ENCODE results near the gene SNCG. TPM values are rescaled to one million over a fixed set of nuclear protein-coding genes. Genes with fewer than 3 reads are reported as not detected.
A peak's percentile ranks its signal among the peaks of the same experiment; 100 is the strongest.
"Not testable (repeated sequence)": the region's sequence is repeated elsewhere in the genome, so short reads cannot be mapped to it uniquely, and the experiment has no call there.

The SNCG gene
- total and polyA plus RNA-seq, 3 donors from 2014 or later: 8.3 to 30.3 (median 8.9) TPM

GRCh38 chr10:86944907-86945306 lies 13.5 kb upstream of the SNCG start:
- Histone ChIP-seq H3K4me1 (peaks cover 22% of the 10 kb centered on the region), H3K4me3 (no peak overlapping the region), H3K27ac (no peak overlapping the region), H3K27me3 (no peaks in the 10 kb centered on the region), H3K36me3 (ENCODE audit: low read depth, missing control alignments) (no peaks in the 10 kb centered on the region), H3K9me3 (no peaks in the 10 kb centered on the region)
- TF ChIP-seq, protein P1, sequence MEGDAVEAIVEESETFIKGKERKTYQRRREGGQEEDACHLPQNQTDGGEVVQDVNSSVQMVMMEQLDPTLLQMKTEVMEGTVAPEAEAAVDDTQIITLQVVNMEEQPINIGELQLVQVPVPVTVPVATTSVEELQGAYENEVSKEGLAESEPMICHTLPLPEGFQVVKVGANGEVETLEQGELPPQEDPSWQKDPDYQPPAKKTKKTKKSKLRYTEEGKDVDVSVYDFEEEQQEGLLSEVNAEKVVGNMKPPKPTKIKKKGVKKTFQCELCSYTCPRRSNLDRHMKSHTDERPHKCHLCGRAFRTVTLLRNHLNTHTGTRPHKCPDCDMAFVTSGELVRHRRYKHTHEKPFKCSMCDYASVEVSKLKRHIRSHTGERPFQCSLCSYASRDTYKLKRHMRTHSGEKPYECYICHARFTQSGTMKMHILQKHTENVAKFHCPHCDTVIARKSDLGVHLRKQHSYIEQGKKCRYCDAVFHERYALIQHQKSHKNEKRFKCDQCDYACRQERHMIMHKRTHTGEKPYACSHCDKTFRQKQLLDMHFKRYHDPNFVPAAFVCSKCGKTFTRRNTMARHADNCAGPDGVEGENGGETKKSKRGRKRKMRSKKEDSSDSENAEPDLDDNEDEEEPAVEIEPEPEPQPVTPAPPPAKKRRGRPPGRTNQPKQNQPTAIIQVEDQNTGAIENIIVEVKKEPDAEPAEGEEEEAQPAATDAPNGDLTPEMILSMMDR (IDR thresholded peaks at IDR 0.05): no peak
- TF ChIP-seq POLR2A (IDR thresholded peaks at IDR 0.05): no peak
- 83 to 94% methylated on average over 1 to 3 of the region's 3 CpGs for WGBS, 2 donors
- intact Hi-C loops (cut with DNase I; ENCODE audit: low total_unique reads): no loop called here
- no peak for DNase-seq

GRCh38 chr10:86945361-86946212 lies 12.8 kb upstream of the SNCG start:
- no peak overlapping the region for H3K27ac ChIP-seq
- H3K4me3 ChIP-seq: no peak overlapping the region
- no peaks in the 10 kb centered on the region for H3K9me3 ChIP-seq
- H3K36me3 ChIP-seq (ENCODE audit: low read depth, missing control alignments): no peaks in the 10 kb centered on the region
- peaks cover 22% of the 10 kb centered on the region for H3K4me1 ChIP-seq
- TF ChIP-seq, protein P1 (IDR thresholded peaks at IDR 0.05): no peak
- TF ChIP-seq POLR2A (IDR thresholded peaks at IDR 0.05): no peak
- 51 to 55% methylated on average over 15 to 18 of the region's 18 CpGs for WGBS, 2 donors
- intact Hi-C loops (cut with DNase I; ENCODE audit: low total_unique reads): no loop called here
- DNase-seq: peak; percentile 71
- no peaks in the 10 kb centered on the region for H3K27me3 ChIP-seq

- no peak overlapping the region for H3K4me3 ChIP-seq
- H3K27ac ChIP-seq: no peak overlapping the region
- TF ChIP-seq, protein P1 (IDR thresholded peaks at IDR 0.05): no peak
- no peak for TF ChIP-seq POLR2A (IDR thresholded peaks at IDR 0.05)
- H3K4me1 ChIP-seq: peaks cover 22% of the 10 kb centered on the region
- no peaks in the 10 kb centered on the region for H3K9me3 ChIP-seq
- intact Hi-C loops (cut with DNase I; ENCODE audit: low total_unique reads): no loop called here
- no peaks in the 10 kb centered on the region for H3K36me3 ChIP-seq (ENCODE audit: low read depth, missing control alignments)
- no peak for DNase-seq
- WGBS, 2 donors: 74 to 85% methylated on average over 8 to 12 of the region's 13 CpGs
- no peaks in the 10 kb centered on the region for H3K27me3 ChIP-seq
Observed at GRCh38 chr10:86946213-86947155, 11.9 kb upstream of the SNCG start.

DNA sequence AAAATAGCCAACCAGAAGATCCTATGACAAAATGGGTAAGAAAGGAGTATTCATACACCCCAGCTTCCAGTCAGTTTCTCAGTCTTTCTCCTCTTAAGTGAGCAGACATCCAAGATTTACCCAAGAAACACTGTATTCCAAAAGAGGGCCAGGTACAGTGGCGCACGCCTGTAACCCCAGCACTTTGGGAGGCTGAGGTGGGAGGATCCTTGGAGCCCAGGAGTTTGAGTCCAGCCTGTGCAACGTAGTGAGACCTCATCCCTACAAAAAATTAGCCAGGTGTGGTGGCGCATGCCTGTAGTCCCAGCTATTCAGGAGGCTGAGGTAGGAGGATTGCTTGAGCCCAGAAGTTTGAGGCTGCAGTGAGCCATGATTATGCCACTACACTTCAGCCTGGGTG lies 10.6 kb upstream of the SNCG start:
- H3K36me3 ChIP-seq (ENCODE audit: low read depth, missing control alignments); intact Hi-C loops (cut with DNase I; ENCODE audit: low total_unique reads); H3K4me3 ChIP-seq; H3K27ac ChIP-seq; H3K27me3 ChIP-seq; H3K9me3 ChIP-seq: not testable (repeated sequence)
- H3K4me1 ChIP-seq: peaks cover 22% of the 10 kb centered on the region
- WGBS, 2 donors: 88 to 94% methylated on average over 4 of the region's 4 CpGs
- peak; percentile 4 for DNase-seq

- H3K4me1 ChIP-seq: peaks cover 31% of the 10 kb centered on the region
- H3K27ac ChIP-seq: no peak overlapping the region
- intact Hi-C loops (cut with DNase I; ENCODE audit: low total_unique reads): no loop called here
- DNase-seq: peak; percentile 10
- H3K4me3 ChIP-seq: no peak overlapping the region
- H3K9me3 ChIP-seq: no peaks in the 10 kb centered on the region
- WGBS, 2 donors: 60 to 74% methylated on average over 1 of the region's 1 CpG
- H3K36me3 ChIP-seq (ENCODE audit: low read depth, missing control alignments): no peaks in the 10 kb centered on the region
- no peaks in the 10 kb centered on the region for H3K27me3 ChIP-seq
- TF ChIP-seq, protein P1 (IDR thresholded peaks at IDR 0.05): no peak
Observed at GRCh38 chr10:86950349-86950748, 8.1 kb upstream of the SNCG start.
